ENCODE measurements around the gene OMA1. TPM values are rescaled to one million over a fixed set of nuclear protein-coding genes. Genes with fewer than 3 reads are reported as not detected.
"Not testable (repeated sequence)": the region's sequence is repeated elsewhere in the genome, so short reads cannot be mapped to it uniquely, and the experiment has no call there.

Gene OMA1
- polyA plus RNA-seq, 1 donor (not counting 4 experiments of a cell fraction or from before 2014, with no cell fraction given), result 16.3 TPM

GRCh38 chr1:58568271-58568860, 21.8 kb upstream of the OMA1 start:
- no peak for TF ChIP-seq CTCF (optimal IDR thresholded peaks at IDR 0.05 in 1 of 3, IDR thresholded peaks at IDR 0.05 in 1 of 3, conservative IDR thresholded peaks at IDR 0.05 in 1 of 3; ENCODE audit: extremely low read depth in 1 of 3, insufficient read depth in 2 of 3, low read length in 3 of 3)
- no peak for TF ChIP-seq EZH2 (IDR thresholded peaks at IDR 0.05; ENCODE audit: low read length)
- Histone ChIP-seq H3K9me1 (ENCODE audit: control insufficient read depth, extremely low read depth, insufficient read depth, low read length) (no peaks in the 10 kb centered on the region), H3K79me2 (ENCODE audit: control insufficient read depth, insufficient read depth, low read length) (no peaks in the 10 kb centered on the region), H2AFZ (ENCODE audit: control insufficient read depth, low read length) (no peak overlapping the region), H3K27me3 (ENCODE audit: control insufficient read depth, extremely low read depth, insufficient read depth, low read length) (no peaks in the 10 kb centered on the region), H3K4me2 (ENCODE audit: control insufficient read depth, extremely low read depth, insufficient read depth, low read depth, low read length) (no peak overlapping the region), H3K36me3 (ENCODE audit: control insufficient read depth in 2 of 2, extremely low read depth in 1 of 2, insufficient read depth in 2 of 2, low read length in 2 of 2) (no peaks in the 10 kb centered on the region), H3K4me3 (ENCODE audit: control insufficient read depth in 2 of 3, extremely low read depth in 1 of 3, insufficient read depth in 2 of 3, low read depth in 1 of 3, low read length in 3 of 3) (no peak overlapping the region), H3K4me1 (ENCODE audit: control insufficient read depth, extremely low read depth, insufficient read depth, low read length) (peaks cover 24% of the 10 kb centered on the region), H4K20me1 (ENCODE audit: control insufficient read depth, extremely low read depth, insufficient read depth, low read length) (no peaks in the 10 kb centered on the region), H3K9ac (ENCODE audit: control insufficient read depth, extremely low read depth, insufficient read depth, low read length) (no peak overlapping the region), H3K9me3 (ENCODE audit: control insufficient read depth, low read depth, low read length) (no peaks in the 10 kb centered on the region), H3K27ac (ENCODE audit: control insufficient read depth, insufficient read depth, low read length) (no peak overlapping the region)
- FAIRE-seq, result no peak
- no peak for DNase-seq (ENCODE audit: low read depth, low spot score)
- dilution Hi-C loops (cut with MboI; ENCODE audit: extremely low pct_ligation_motif_present, low sequenced_read_pairs), result no loop called here

- peaks cover 11% of the 10 kb centered on the region for H3K4me1 ChIP-seq (ENCODE audit: control insufficient read depth, extremely low read depth, insufficient read depth, low read length)
- H4K20me1 ChIP-seq (ENCODE audit: control insufficient read depth, extremely low read depth, insufficient read depth, low read length), result no peaks in the 10 kb centered on the region
- no peaks in the 10 kb centered on the region for H3K9me3 ChIP-seq (ENCODE audit: control insufficient read depth, low read depth, low read length)
- H3K79me2 ChIP-seq (ENCODE audit: control insufficient read depth, insufficient read depth, low read length), result no peaks in the 10 kb centered on the region
- H3K27ac ChIP-seq (ENCODE audit: control insufficient read depth, insufficient read depth, low read length), result no peak overlapping the region
- no peaks in the 10 kb centered on the region for H3K9me1 ChIP-seq (ENCODE audit: control insufficient read depth, extremely low read depth, insufficient read depth, low read length)
- H2AFZ ChIP-seq (ENCODE audit: control insufficient read depth, low read length), result no peak overlapping the region
- no peaks in the 10 kb centered on the region for H3K36me3 ChIP-seq (ENCODE audit: control insufficient read depth in 2 of 2, extremely low read depth in 1 of 2, insufficient read depth in 2 of 2, low read length in 2 of 2)
- H3K4me3 ChIP-seq (ENCODE audit: control insufficient read depth in 2 of 3, extremely low read depth in 1 of 3, insufficient read depth in 2 of 3, low read depth in 1 of 3, low read length in 3 of 3), result no peak overlapping the region
- H3K9ac ChIP-seq (ENCODE audit: control insufficient read depth, extremely low read depth, insufficient read depth, low read length), result no peak overlapping the region
- FAIRE-seq (no peak), DNase-seq (ENCODE audit: low read depth, low spot score) (no peak)
- dilution Hi-C loops (cut with MboI; ENCODE audit: extremely low pct_ligation_motif_present, low sequenced_read_pairs), result no loop called here
- no peaks in the 10 kb centered on the region for H3K27me3 ChIP-seq (ENCODE audit: control insufficient read depth, extremely low read depth, insufficient read depth, low read length)
- no peak for TF ChIP-seq EZH2 (IDR thresholded peaks at IDR 0.05; ENCODE audit: low read length)
- TF ChIP-seq CTCF (optimal IDR thresholded peaks at IDR 0.05 in 1 of 3, IDR thresholded peaks at IDR 0.05 in 1 of 3, conservative IDR thresholded peaks at IDR 0.05 in 1 of 3; ENCODE audit: extremely low read depth in 1 of 3, insufficient read depth in 2 of 3, low read length in 3 of 3), result no peak
- no peak overlapping the region for H3K4me2 ChIP-seq (ENCODE audit: control insufficient read depth, extremely low read depth, insufficient read depth, low read depth, low read length)
These were observed 19.8 kb upstream of the OMA1 start for GRCh38 chr1:58566339-58566738.

GRCh38 chr1:58563715-58564114, 17.2 kb upstream of the OMA1 start:
- H3K27ac ChIP-seq (ENCODE audit: control insufficient read depth, insufficient read depth, low read length); H3K79me2 ChIP-seq (ENCODE audit: control insufficient read depth, insufficient read depth, low read length); H3K4me2 ChIP-seq (ENCODE audit: control insufficient read depth, extremely low read depth, insufficient read depth, low read depth, low read length); dilution Hi-C loops (cut with MboI; ENCODE audit: extremely low pct_ligation_motif_present, low sequenced_read_pairs); H3K4me3 ChIP-seq (ENCODE audit: control insufficient read depth in 2 of 3, extremely low read depth in 1 of 3, insufficient read depth in 2 of 3, low read depth in 1 of 3, low read length in 3 of 3); H2AFZ ChIP-seq (ENCODE audit: control insufficient read depth, low read length); H3K36me3 ChIP-seq (ENCODE audit: control insufficient read depth in 2 of 2, extremely low read depth in 1 of 2, insufficient read depth in 2 of 2, low read length in 2 of 2); H3K9me3 ChIP-seq (ENCODE audit: control insufficient read depth, low read depth, low read length); FAIRE-seq; H3K4me1 ChIP-seq (ENCODE audit: control insufficient read depth, extremely low read depth, insufficient read depth, low read length); H3K9ac ChIP-seq (ENCODE audit: control insufficient read depth, extremely low read depth, insufficient read depth, low read length); DNase-seq (ENCODE audit: low read depth, low spot score); H3K27me3 ChIP-seq (ENCODE audit: control insufficient read depth, extremely low read depth, insufficient read depth, low read length); H4K20me1 ChIP-seq (ENCODE audit: control insufficient read depth, extremely low read depth, insufficient read depth, low read length); H3K9me1 ChIP-seq (ENCODE audit: control insufficient read depth, extremely low read depth, insufficient read depth, low read length): not testable (repeated sequence)

All from keratinocyte (primary cell).